Mammary epithelial cell (primary cell): ENCODE results near the gene TMC6.

Source experiments
- EZH2 ChIP-seq: IDR thresholded peaks from 2 replicates; pipeline ENCODE4 v1.6.1; 2012; ENCODE audit warnings: low read length, inconsistent platforms, borderline replicate concordance
- TF ChIP-seq, protein P1 (sequence below), 2 donors: IDR thresholded peaks in 1 of 2; conservative IDR thresholded peaks in 1 of 2; 2 replicates each; pipeline ENCODE4 v1.5.1; 2011 to 2012; ENCODE audit warnings: inconsistent platforms in 2 of 2, low read length in 2 of 2, mild to moderate bottlenecking in 2 of 2, control low read depth in 1 of 2, low read depth in 1 of 2; ENCODE audit not compliant: insufficient read depth in 1 of 2; ENCODE audit errors: extremely low read depth in 1 of 2

DNA sequence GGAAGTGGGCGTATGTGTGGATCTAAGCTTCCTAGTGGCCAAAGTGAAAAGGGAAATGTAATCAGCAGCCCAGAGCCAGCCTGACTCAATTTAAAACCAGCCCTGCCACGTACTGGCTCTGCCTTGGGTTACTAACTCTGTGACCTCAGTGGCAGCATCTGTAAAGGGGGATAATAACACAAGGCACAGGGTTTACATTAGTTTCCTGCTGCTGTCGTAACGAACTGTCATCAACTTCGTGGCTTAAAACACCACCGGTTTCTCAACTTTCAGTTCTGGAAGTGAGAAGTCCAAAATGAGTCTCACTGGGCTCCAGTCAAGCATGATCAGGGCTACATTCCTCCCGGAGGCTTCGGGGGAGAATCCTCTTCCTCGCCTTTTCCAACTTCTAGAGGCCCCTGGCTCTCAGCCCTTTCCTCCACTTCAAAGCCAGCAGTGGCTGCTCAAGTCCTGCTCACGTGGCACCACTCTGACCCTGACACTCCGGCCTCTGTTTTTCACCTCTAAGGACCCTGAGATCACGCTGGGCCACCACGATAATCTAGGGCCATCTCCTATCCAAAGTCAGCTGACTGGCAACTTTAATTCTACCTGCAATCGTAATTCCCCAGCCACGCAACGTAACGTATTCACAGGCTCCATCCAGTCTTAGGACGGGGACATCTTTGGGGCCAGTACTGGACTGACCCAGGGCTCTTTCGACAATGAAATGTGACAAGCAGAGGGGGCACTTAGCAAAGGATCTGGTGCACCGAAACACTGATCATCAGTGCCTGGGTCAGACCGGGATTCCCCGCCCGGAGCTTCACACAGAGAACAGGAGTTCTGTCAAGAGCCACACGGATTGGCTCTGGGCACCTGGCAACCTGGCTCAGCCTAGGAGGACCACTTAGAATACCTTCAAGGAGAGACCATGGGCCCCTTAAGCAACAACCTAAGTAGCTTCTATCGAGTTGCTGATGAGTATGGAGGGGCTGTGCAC is 14.5 kb downstream of the TMC6 start:
- TF ChIP-seq, protein P1, sequence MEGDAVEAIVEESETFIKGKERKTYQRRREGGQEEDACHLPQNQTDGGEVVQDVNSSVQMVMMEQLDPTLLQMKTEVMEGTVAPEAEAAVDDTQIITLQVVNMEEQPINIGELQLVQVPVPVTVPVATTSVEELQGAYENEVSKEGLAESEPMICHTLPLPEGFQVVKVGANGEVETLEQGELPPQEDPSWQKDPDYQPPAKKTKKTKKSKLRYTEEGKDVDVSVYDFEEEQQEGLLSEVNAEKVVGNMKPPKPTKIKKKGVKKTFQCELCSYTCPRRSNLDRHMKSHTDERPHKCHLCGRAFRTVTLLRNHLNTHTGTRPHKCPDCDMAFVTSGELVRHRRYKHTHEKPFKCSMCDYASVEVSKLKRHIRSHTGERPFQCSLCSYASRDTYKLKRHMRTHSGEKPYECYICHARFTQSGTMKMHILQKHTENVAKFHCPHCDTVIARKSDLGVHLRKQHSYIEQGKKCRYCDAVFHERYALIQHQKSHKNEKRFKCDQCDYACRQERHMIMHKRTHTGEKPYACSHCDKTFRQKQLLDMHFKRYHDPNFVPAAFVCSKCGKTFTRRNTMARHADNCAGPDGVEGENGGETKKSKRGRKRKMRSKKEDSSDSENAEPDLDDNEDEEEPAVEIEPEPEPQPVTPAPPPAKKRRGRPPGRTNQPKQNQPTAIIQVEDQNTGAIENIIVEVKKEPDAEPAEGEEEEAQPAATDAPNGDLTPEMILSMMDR (conservative IDR thresholded peaks at IDR 0.05 in 1 of 2, IDR thresholded peaks at IDR 0.05 in 1 of 2; ENCODE audit: extremely low read depth in 1 of 2, insufficient read depth in 1 of 2, low read depth in 1 of 2, low read length in 2 of 2) = no peak
- TF ChIP-seq EZH2 = no peak
